Liver (tissue), 3 donors: ENCODE results near the gene SEL1L.

Experiments used
- FOXA1 ChIP-seq: IDR thresholded peaks from 2 replicates; pipeline ENCODE4 v1.6.1; 2016; ENCODE audit warnings: antibody characterized with exemption
- GABPA ChIP-seq, 2 donors: IDR thresholded peaks in 1 of 2; conservative IDR thresholded peaks in 1 of 2; 2 replicates each; pipeline ENCODE4 v1.6.1; 2016; ENCODE audit warnings: antibody characterized with exemption in 2 of 2, mild to moderate bottlenecking in 1 of 2, moderate library complexity in 1 of 2
- JUND ChIP-seq, 2 donors: IDR thresholded peaks; 2 replicates each; pipeline ENCODE4 v1.6.1; 2016; ENCODE audit warnings: antibody characterized with exemption in 2 of 2
- NR2F2 ChIP-seq: IDR thresholded peaks from 2 replicates; pipeline ENCODE4 v1.6.1; 2016; ENCODE audit warnings: antibody characterized with exemption
- RAD21 ChIP-seq, 2 donors: IDR thresholded peaks; 2 replicates each; pipeline ENCODE4 v1.6.1; 2016; ENCODE audit warnings: antibody characterized with exemption in 2 of 2, mild to moderate bottlenecking in 2 of 2
- RXRA ChIP-seq, 2 donors: IDR thresholded peaks; 2 replicates each; pipeline ENCODE4 v1.6.1; 2017 to 2018; ENCODE audit warnings: antibody characterized with exemption in 2 of 2, mild to moderate bottlenecking in 1 of 2
- SP1 ChIP-seq: IDR thresholded peaks from 2 replicates; pipeline ENCODE4 v1.6.1; 2018; ENCODE audit warnings: antibody characterized with exemption, mild to moderate bottlenecking
- TAF1 ChIP-seq: conservative IDR thresholded peaks from 2 replicates; pipeline ENCODE4 v1.6.1; 2016; ENCODE audit warnings: antibody characterized with exemption, mild to moderate bottlenecking
- YY1 ChIP-seq: IDR thresholded peaks from 2 replicates; pipeline ENCODE4 v1.6.1; 2016; ENCODE audit warnings: antibody characterized with exemption, mild to moderate bottlenecking
- TF ChIP-seq, protein P1 (sequence below): fragments of 150-350 bp; IDR thresholded peaks from 2 replicates; pipeline ENCODE4 v1.5.1; 2017; ENCODE audit warnings: improper control_type of control experiment, low read depth, low read length; ENCODE audit not compliant: missing input control
- TF ChIP-seq, protein P2 (sequence below): IDR thresholded peaks from 2 replicates; pipeline ENCODE4 v1.6.1; 2016; ENCODE audit warnings: antibody characterized with exemption
- TF ChIP-seq, protein P3 (sequence below): IDR thresholded peaks from 2 replicates; pipeline ENCODE4 v1.6.1; 2016; ENCODE audit warnings: antibody characterized with exemption, mild to moderate bottlenecking
- TF ChIP-seq, protein P4 (sequence below): IDR thresholded peaks from 2 replicates; pipeline ENCODE4 v1.6.1; 2016; ENCODE audit warnings: antibody characterized with exemption
- donor health status: healthy.
- donor health status: healthy.

DNA sequence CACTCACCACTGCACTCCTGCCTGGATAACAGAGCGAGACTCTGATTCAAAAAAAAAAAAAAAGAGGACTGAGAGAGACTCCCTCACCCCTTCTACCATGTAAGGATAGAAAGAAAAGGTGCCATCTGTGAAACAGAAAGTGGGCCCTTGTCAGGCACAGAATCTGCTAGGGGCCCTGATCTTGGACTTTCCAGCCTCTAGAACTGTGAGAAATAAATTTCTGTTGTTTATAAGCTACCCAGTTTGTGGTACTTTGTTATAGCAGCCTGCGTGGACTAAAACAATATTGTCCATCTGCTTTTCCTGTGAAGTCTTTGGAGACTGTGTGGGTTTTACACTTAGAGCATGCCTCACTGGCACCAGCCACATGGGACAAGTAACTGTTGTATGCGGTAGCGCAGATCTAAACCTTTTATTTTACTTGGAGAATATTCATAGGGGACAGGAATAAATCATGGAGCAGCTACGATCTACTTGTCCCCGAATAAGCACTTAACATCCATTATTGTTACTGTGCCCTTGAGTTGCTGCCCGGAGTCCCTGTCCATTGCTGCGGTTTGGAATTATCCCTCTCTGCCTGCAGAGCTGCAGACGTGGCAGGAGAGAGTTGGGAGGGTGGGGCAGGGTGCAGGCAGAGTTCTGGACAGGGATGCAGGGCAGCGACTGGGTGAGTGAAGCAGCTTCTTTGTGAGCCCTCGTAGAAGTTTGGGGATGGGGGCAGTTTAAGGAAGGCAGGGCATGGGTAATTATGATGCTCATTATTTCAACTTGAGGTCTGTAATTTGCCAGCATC, 81.1 kb downstream of the SEL1L start:
- TF ChIP-seq, protein P1, sequence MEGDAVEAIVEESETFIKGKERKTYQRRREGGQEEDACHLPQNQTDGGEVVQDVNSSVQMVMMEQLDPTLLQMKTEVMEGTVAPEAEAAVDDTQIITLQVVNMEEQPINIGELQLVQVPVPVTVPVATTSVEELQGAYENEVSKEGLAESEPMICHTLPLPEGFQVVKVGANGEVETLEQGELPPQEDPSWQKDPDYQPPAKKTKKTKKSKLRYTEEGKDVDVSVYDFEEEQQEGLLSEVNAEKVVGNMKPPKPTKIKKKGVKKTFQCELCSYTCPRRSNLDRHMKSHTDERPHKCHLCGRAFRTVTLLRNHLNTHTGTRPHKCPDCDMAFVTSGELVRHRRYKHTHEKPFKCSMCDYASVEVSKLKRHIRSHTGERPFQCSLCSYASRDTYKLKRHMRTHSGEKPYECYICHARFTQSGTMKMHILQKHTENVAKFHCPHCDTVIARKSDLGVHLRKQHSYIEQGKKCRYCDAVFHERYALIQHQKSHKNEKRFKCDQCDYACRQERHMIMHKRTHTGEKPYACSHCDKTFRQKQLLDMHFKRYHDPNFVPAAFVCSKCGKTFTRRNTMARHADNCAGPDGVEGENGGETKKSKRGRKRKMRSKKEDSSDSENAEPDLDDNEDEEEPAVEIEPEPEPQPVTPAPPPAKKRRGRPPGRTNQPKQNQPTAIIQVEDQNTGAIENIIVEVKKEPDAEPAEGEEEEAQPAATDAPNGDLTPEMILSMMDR, result no peak
- TF ChIP-seq GABPA (IDR thresholded peaks at IDR 0.05 in 1 of 2, conservative IDR thresholded peaks at IDR 0.05 in 1 of 2) (no peak), FOXA1 (no peak), TAF1 (no peak), RAD21 (IDR thresholded peaks at IDR 0.05) (no peak), YY1 (no peak), SP1 (no peak), NR2F2 (no peak), RXRA (IDR thresholded peaks at IDR 0.05) (no peak), JUND (IDR thresholded peaks at IDR 0.05) (no peak)
- TF ChIP-seq, protein P2, sequence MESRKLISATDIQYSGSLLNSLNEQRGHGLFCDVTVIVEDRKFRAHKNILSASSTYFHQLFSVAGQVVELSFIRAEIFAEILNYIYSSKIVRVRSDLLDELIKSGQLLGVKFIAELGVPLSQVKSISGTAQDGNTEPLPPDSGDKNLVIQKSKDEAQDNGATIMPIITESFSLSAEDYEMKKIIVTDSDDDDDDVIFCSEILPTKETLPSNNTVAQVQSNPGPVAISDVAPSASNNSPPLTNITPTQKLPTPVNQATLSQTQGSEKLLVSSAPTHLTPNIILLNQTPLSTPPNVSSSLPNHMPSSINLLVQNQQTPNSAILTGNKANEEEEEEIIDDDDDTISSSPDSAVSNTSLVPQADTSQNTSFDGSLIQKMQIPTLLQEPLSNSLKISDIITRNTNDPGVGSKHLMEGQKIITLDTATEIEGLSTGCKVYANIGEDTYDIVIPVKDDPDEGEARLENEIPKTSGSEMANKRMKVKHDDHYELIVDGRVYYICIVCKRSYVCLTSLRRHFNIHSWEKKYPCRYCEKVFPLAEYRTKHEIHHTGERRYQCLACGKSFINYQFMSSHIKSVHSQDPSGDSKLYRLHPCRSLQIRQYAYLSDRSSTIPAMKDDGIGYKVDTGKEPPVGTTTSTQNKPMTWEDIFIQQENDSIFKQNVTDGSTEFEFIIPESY, result no peak
- TF ChIP-seq, protein P3, sequence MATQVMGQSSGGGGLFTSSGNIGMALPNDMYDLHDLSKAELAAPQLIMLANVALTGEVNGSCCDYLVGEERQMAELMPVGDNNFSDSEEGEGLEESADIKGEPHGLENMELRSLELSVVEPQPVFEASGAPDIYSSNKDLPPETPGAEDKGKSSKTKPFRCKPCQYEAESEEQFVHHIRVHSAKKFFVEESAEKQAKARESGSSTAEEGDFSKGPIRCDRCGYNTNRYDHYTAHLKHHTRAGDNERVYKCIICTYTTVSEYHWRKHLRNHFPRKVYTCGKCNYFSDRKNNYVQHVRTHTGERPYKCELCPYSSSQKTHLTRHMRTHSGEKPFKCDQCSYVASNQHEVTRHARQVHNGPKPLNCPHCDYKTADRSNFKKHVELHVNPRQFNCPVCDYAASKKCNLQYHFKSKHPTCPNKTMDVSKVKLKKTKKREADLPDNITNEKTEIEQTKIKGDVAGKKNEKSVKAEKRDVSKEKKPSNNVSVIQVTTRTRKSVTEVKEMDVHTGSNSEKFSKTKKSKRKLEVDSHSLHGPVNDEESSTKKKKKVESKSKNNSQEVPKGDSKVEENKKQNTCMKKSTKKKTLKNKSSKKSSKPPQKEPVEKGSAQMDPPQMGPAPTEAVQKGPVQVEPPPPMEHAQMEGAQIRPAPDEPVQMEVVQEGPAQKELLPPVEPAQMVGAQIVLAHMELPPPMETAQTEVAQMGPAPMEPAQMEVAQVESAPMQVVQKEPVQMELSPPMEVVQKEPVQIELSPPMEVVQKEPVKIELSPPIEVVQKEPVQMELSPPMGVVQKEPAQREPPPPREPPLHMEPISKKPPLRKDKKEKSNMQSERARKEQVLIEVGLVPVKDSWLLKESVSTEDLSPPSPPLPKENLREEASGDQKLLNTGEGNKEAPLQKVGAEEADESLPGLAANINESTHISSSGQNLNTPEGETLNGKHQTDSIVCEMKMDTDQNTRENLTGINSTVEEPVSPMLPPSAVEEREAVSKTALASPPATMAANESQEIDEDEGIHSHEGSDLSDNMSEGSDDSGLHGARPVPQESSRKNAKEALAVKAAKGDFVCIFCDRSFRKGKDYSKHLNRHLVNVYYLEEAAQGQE, result no peak
- TF ChIP-seq, protein P4, sequence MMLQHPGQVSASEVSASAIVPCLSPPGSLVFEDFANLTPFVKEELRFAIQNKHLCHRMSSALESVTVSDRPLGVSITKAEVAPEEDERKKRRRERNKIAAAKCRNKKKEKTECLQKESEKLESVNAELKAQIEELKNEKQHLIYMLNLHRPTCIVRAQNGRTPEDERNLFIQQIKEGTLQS, result no peak
